Caco-2 (cell line): ENCODE results near the gene BABAM1. TPM values are rescaled to one million over a fixed set of nuclear protein-coding genes. Genes with fewer than 3 reads are reported as not detected.

Experiments
- BruUV-seq: library from RNA; stranded (reverse); fragments of 400-500 nt; replicated peaks from 2 replicates; lab custom pipeline; 2021; lab: Mats Ljungman, UMichigan
- CTCF ChIA-PET: fragments of 300-600 bp; sonication (Branson Sonifier 250); formaldehyde crosslinking; loops from one replicate; lab custom pipeline; 2022; ENCODE audit warnings: antibody characterized with exemption; lab: Charles Lee
- POLR2A ChIA-PET: fragments of 300-600 bp; sonication (Branson Sonifier 250); formaldehyde crosslinking; loops from one replicate; lab custom pipeline; 2022; ENCODE audit warnings: antibody characterized with exemption; lab: Charles Lee
- DNase-seq, 2 experiments: peaks; one replicate each; pipeline versions ENCODE4 v3.0.0 to v3.0.0-alpha.2; 2020 to 2022
- H3K27me3 ChIP-seq: replicated peaks from 2 replicates; pipeline ENCODE4 v1.6.0; 2011; ENCODE audit warnings: low read length; ENCODE audit not compliant: control insufficient read depth, insufficient read depth
- H3K36me3 ChIP-seq: 2 replicates; pipeline ENCODE4 v1.5.1; 2011; ENCODE audit warnings: low read length; ENCODE audit not compliant: control insufficient read depth, insufficient read depth
- H3K4me1 ChIP-seq: fragments of 250-450 bp; sonication (Bioruptor Pico); 2 replicates; pipeline ENCODE4 v1.5.1; 2020; ENCODE audit warnings: mild to moderate bottlenecking
- H3K4me3 ChIP-seq: 2 replicates; pipeline ENCODE4 v1.5.1; 2011; ENCODE audit warnings: low read depth, mild to moderate bottlenecking, control low read depth, low read length
- H3K9me3 ChIP-seq: fragments of 250-450 bp; sonication (Bioruptor Pico); 2 replicates; pipeline ENCODE4 v1.5.1; 2020; ENCODE audit warnings: mild to moderate bottlenecking, moderate library complexity
- H3K27ac Mint-ChIP-seq: one replicate; pipeline ENCODE4 v1.8.0; 2022; ENCODE audit warnings: mixed read lengths; ENCODE audit not compliant: unreplicated experiment
- H3K27me3 Mint-ChIP-seq: one replicate; pipeline ENCODE4 v1.8.0; 2022; ENCODE audit warnings: mixed read lengths; ENCODE audit not compliant: insufficient read depth, unreplicated experiment
- H3K36me3 Mint-ChIP-seq: one replicate; pipeline ENCODE4 v1.8.0; 2022; ENCODE audit warnings: mild to moderate bottlenecking, mixed read lengths; ENCODE audit not compliant: insufficient read depth, unreplicated experiment
- H3K4me1 Mint-ChIP-seq: one replicate; pipeline ENCODE4 v1.8.0; 2022; ENCODE audit warnings: low read depth, mixed read lengths; ENCODE audit not compliant: unreplicated experiment
- H3K4me3 Mint-ChIP-seq: one replicate; pipeline ENCODE4 v1.8.0; 2022; ENCODE audit warnings: mild to moderate bottlenecking, moderate library complexity, mixed read lengths; ENCODE audit not compliant: unreplicated experiment
- H3K9me3 Mint-ChIP-seq: one replicate; pipeline ENCODE4 v1.8.0; 2022; ENCODE audit warnings: mixed read lengths; ENCODE audit not compliant: unreplicated experiment
- intact Hi-C: fragments of 100-400 bp; cut with micrococcal nuclease; formaldehyde crosslinking; loops from one replicate; pipeline ENCODE4 v1.10.0; 2022; ENCODE audit not compliant: unreplicated experiment
- total RNA-seq: library from RNA; stranded (reverse); gene quantifications from 2 replicates; pipeline ENCODE4 v1.2.3, GENCODE V29; 2022
- TF ChIP-seq, protein P1 (sequence below), 2 experiments: fragments of 200-600 bp in 1 of 2; IDR thresholded peaks; 1 replicate in 1 of 2; 2 replicates in 1 of 2; pipeline versions ENCODE4 v1.5.1 to v1.8.0; 2011 to 2022; ENCODE audit warnings: antibody characterized with exemption in 1 of 2, control low read depth in 1 of 2, inconsistent platforms in 1 of 2, low read depth in 1 of 2, low read length in 1 of 2, mild to moderate bottlenecking in 1 of 2, moderate library complexity in 1 of 2; ENCODE audit not compliant: insufficient read depth in 1 of 2, severe bottlenecking in 1 of 2, unreplicated experiment in 1 of 2

The BABAM1 gene
- total RNA-seq, 1 experiment from 2014 or later, result 91.7 TPM

- peak within 1 kb of the TSS; percentile 69 for H3K4me3 Mint-ChIP-seq
- intact Hi-C loops, result no loop called here
- TF ChIP-seq, protein P1, sequence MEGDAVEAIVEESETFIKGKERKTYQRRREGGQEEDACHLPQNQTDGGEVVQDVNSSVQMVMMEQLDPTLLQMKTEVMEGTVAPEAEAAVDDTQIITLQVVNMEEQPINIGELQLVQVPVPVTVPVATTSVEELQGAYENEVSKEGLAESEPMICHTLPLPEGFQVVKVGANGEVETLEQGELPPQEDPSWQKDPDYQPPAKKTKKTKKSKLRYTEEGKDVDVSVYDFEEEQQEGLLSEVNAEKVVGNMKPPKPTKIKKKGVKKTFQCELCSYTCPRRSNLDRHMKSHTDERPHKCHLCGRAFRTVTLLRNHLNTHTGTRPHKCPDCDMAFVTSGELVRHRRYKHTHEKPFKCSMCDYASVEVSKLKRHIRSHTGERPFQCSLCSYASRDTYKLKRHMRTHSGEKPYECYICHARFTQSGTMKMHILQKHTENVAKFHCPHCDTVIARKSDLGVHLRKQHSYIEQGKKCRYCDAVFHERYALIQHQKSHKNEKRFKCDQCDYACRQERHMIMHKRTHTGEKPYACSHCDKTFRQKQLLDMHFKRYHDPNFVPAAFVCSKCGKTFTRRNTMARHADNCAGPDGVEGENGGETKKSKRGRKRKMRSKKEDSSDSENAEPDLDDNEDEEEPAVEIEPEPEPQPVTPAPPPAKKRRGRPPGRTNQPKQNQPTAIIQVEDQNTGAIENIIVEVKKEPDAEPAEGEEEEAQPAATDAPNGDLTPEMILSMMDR (IDR thresholded peaks at IDR 0.05; ENCODE audit: insufficient read depth in 1 of 2, low read depth in 1 of 2, low read length in 1 of 2, severe bottlenecking in 1 of 2, unreplicated experiment in 1 of 2), result peak; percentile 49 to 58
- H3K9me3 ChIP-seq, result peaks cover under 1% of the 10 kb centered on the region; the same call in 1 of the 2 replicates
- H3K4me1 Mint-ChIP-seq, result peaks cover 8% of the 10 kb centered on the region
- H3K27ac Mint-ChIP-seq, result peak within 1 kb of the TSS; percentile 25
- CTCF ChIA-PET, result interaction anchor here (1.3 to 1.8 kb wide), 2 partner anchors 10 to 100 kb away, joined by 3 to 6 read pairs; no protein-coding TSS in a partner anchor
- H3K4me1 ChIP-seq, result peaks cover 16% of the 10 kb centered on the region
- H3K4me3 ChIP-seq, result peak within 1 kb of the TSS; percentile 73
- no peaks in the 10 kb centered on the region for H3K27me3 ChIP-seq
- DNase-seq, result peak; percentile 96 to 97
- no peaks in the 10 kb centered on the region for H3K9me3 Mint-ChIP-seq
- H3K27me3 Mint-ChIP-seq, result no peaks in the 10 kb centered on the region
- BruUV-seq, result no TSS peak
- H3K36me3 ChIP-seq, result 0 out of 2 replicates have a peak, but pooled peaks cover 1% of the 10 kb centered on the region
- peaks cover 31% of the 10 kb centered on the region for H3K36me3 Mint-ChIP-seq
- POLR2A ChIA-PET, result no interaction called here
These were observed 36.1 kb downstream of the BABAM1 start, which contains the start of gene ABHD8 for GRCh38 chr19:17303167-17303939. TSS of gene ABHD8 (minus strand) at chr19:17303425. CDS start at chr19:17301616, 1,809 bp downstream.

DNA sequence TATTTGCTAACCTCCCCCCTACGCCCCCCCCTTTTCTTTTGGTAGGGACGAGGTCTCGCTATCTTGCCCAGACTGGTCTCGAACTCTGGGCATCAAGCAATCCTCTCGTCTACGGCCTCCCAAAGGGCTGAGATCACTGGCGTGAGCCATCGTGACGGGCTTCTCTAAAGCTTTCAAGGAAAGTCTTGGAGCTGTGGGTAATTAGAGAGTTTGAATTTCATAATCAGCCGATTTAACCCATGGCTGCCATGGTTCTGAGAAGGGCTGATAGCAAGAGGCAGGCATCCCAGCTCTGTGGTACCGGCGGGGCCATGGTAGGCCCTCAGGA lies 36.7 kb downstream of the BABAM1 start:
- Histone ChIP-seq H3K9me3 (no peaks in the 10 kb centered on the region), H3K36me3 (no peaks in the 10 kb centered on the region), H3K4me1 (peaks cover 16% of the 10 kb centered on the region), H3K4me3 (no peak overlapping the region), H3K27me3 (no peaks in the 10 kb centered on the region)
- Mint-ChIP-seq H3K4me3 (peak overlapping the region; percentile 69), H3K27me3 (no peaks in the 10 kb centered on the region), H3K27ac (no peak overlapping the region), H3K9me3 (no peaks in the 10 kb centered on the region), H3K4me1 (peaks cover 8% of the 10 kb centered on the region), H3K36me3 (peaks cover 33% of the 10 kb centered on the region)
- CTCF ChIA-PET, result interaction anchor here (1.3 to 1.8 kb wide), 2 partner anchors 11 to 100 kb away, joined by 3 to 6 read pairs; no protein-coding TSS in a partner anchor
- TF ChIP-seq, protein P1 (IDR thresholded peaks at IDR 0.05; ENCODE audit: insufficient read depth in 1 of 2, low read depth in 1 of 2, low read length in 1 of 2, severe bottlenecking in 1 of 2, unreplicated experiment in 1 of 2), result no peak
- BruUV-seq, result no TSS peak
- intact Hi-C loops, result no loop called here
- DNase-seq, result no peak
- POLR2A ChIA-PET, result no interaction called here

- peaks cover 40% of the 10 kb centered on the region for H3K36me3 Mint-ChIP-seq
- no peaks in the 10 kb centered on the region for H3K27me3 Mint-ChIP-seq
- H3K4me3 Mint-ChIP-seq, result peak overlapping the region; percentile 78
- BruUV-seq, result no TSS peak
- ChIA-PET POLR2A (interaction anchor here (0.6 to 1.3 kb wide), 3 partner anchors 12 to 89 kb away, joined by 4 to 12 read pairs (median 5); partner anchors contain the start of gene USE1), CTCF (interaction anchor here (0.6 to 2.8 kb wide), 15 partner anchors 9 to 1194 kb away, joined by 3 to 44 read pairs (median 6); partner anchors contain the start of gene BABAM1)
- intact Hi-C loops, result loop anchor here (1.0 kb wide), 1 partner anchor 12 kb away; no protein-coding TSS in a partner anchor
- Histone ChIP-seq H3K36me3 (no peaks in the 10 kb centered on the region), H3K27me3 (no peaks in the 10 kb centered on the region), H3K4me1 (peaks cover 16% of the 10 kb centered on the region), H3K4me3 (no peak overlapping the region), H3K9me3 (no peaks in the 10 kb centered on the region)
- DNase-seq, result no peak
- H3K9me3 Mint-ChIP-seq, result no peaks in the 10 kb centered on the region
- H3K27ac Mint-ChIP-seq, result no peak overlapping the region
- TF ChIP-seq, protein P1 (IDR thresholded peaks at IDR 0.05; ENCODE audit: insufficient read depth in 1 of 2, low read depth in 1 of 2, low read length in 1 of 2, severe bottlenecking in 1 of 2, unreplicated experiment in 1 of 2), result no peak
- peaks cover 8% of the 10 kb centered on the region for H3K4me1 Mint-ChIP-seq
These were observed 37.4 kb downstream of the BABAM1 start for GRCh38 chr19:17304386-17305215.
